ENCODE results near the gene ENTREP3.

ENTREP3 gene

GRCh38 chr1:155277902-155278688, 22.8 kb upstream of the ENTREP3 start:
- peak; percentile 79 for DNase-seq

- DNase-seq, result peak; percentile 97
Observed at GRCh38 chr1:155277070-155277901, 22.0 kb upstream of the ENTREP3 start, which contains the start of gene HCN3. TSS of gene HCN3 (plus strand) at chr1:155277463. CDS start at chr1:155277591, 128 bp downstream.

GRCh38 chr1:155273343-155274245, 18.3 kb upstream of the ENTREP3 start, which contains the start of gene CLK2:
TSS of gene CLK2 (minus strand) at chr1:155273504. CDS start at chr1:155270977, 2,527 bp downstream.
- DNase-seq, result peak; percentile 94

GRCh38 chr1:155272466-155273342, 17.4 kb upstream of the ENTREP3 start:
- DNase-seq, result peak; percentile 77

GRCh38 chr1:155269381-155269780, 14.1 kb upstream of the ENTREP3 start:
- no peak for DNase-seq

- no peak for DNase-seq
Observed at GRCh38 chr1:155268630-155269029, 13.3 kb upstream of the ENTREP3 start.

GRCh38 chr1:155267373-155267772, 12.1 kb upstream of the ENTREP3 start:
- DNase-seq, result no peak

- no peak for DNase-seq
Observed at GRCh38 chr1:155266553-155266952, 11.3 kb upstream of the ENTREP3 start.

GRCh38 chr1:155263067-155263466, 7.8 kb upstream of the ENTREP3 start:
- no peak for DNase-seq

GRCh38 chr1:155261852-155262673, 6.8 kb upstream of the ENTREP3 start, which contains the start of gene SCAMP3:
TSS of gene SCAMP3 (minus strand) at chr1:155262360. CDS start at chr1:155262151, 209 bp downstream.
- peak; percentile 93 for DNase-seq

- DNase-seq, result no peak
Observed at GRCh38 chr1:155261493-155261851, 6.2 kb upstream of the ENTREP3 start.

- DNase-seq, result no peak
Observed at GRCh38 chr1:155260276-155260675, 5.0 kb upstream of the ENTREP3 start.

- no peak for DNase-seq
Observed at GRCh38 chr1:155256058-155256852, 972 bp upstream of the ENTREP3 start.

GRCh38 chr1:155254714-155255242, 505 bp downstream of the ENTREP3 start:
- DNase-seq, result peak; percentile 27

- no peak for DNase-seq
Observed at GRCh38 chr1:155254228-155254713, 1.0 kb downstream of the ENTREP3 start.

GRCh38 chr1:155253797-155254196, 1.5 kb downstream of the ENTREP3 start:
- no peak for DNase-seq

GRCh38 chr1:155253208-155253607, 2.1 kb downstream of the ENTREP3 start:
- DNase-seq, result no peak

- DNase-seq, result no peak
Observed at GRCh38 chr1:155251566-155251965, 3.7 kb downstream of the ENTREP3 start.

Data from NCI-H2171 (cell line).